ENCODE results near the gene XXYLT1.
"Not testable (repeated sequence)": the region's sequence is repeated elsewhere in the genome, so short reads cannot be mapped to it uniquely, and the experiment has no call there.

The XXYLT1 gene

GRCh38 chr3:195054311-195054710 lies 216.6 kb downstream of the XXYLT1 start:
- Histone ChIP-seq H3K4me1 (ENCODE audit: control insufficient read depth, insufficient read depth, low read length, poor library complexity, severe bottlenecking) (peaks cover 8% of the 10 kb centered on the region), H3K9me3 (ENCODE audit: control insufficient read depth, low read length) (no peaks in the 10 kb centered on the region), H3K36me3 (ENCODE audit: control insufficient read depth, insufficient read depth, low read length) (no peaks in the 10 kb centered on the region), H3K4me3 (ENCODE audit: extremely low read depth, insufficient read depth, low read length, poor library complexity, severe bottlenecking) (no peak overlapping the region), H3K27ac (ENCODE audit: low read depth, low read length, severe bottlenecking) (no peak overlapping the region)
- 85 to 93% methylated on average over 4 to 6 of the region's 6 CpGs for WGBS, 2 experiments (ENCODE audit: insufficient coverage in 2 of 2)

GRCh38 chr3:195052939-195053338 lies 218.0 kb downstream of the XXYLT1 start:
- 32 to 40% methylated on average over 3 of the region's 6 CpGs for WGBS, 2 experiments (ENCODE audit: insufficient coverage in 2 of 2)
- Histone ChIP-seq H3K4me1 (ENCODE audit: control insufficient read depth, insufficient read depth, low read length, poor library complexity, severe bottlenecking) (peaks cover 8% of the 10 kb centered on the region), H3K36me3 (ENCODE audit: control insufficient read depth, insufficient read depth, low read length) (no peaks in the 10 kb centered on the region), H3K4me3 (ENCODE audit: extremely low read depth, insufficient read depth, low read length, poor library complexity, severe bottlenecking) (no peak overlapping the region), H3K27ac (ENCODE audit: low read depth, low read length, severe bottlenecking) (no peak overlapping the region), H3K9me3 (ENCODE audit: control insufficient read depth, low read length) (no peaks in the 10 kb centered on the region)

- WGBS, 2 experiments (ENCODE audit: insufficient coverage in 2 of 2), result 85 to 89% methylated on average over 3 to 5 of the region's 5 CpGs
- not testable (repeated sequence) for H3K36me3 ChIP-seq (ENCODE audit: control insufficient read depth, insufficient read depth, low read length); H3K4me1 ChIP-seq (ENCODE audit: control insufficient read depth, insufficient read depth, low read length, poor library complexity, severe bottlenecking); H3K27ac ChIP-seq (ENCODE audit: low read depth, low read length, severe bottlenecking); H3K4me3 ChIP-seq (ENCODE audit: extremely low read depth, insufficient read depth, low read length, poor library complexity, severe bottlenecking); H3K9me3 ChIP-seq (ENCODE audit: control insufficient read depth, low read length)
These were observed 220.7 kb downstream of the XXYLT1 start for GRCh38 chr3:195050296-195050695.

GRCh38 chr3:195048059-195048905 lies 222.7 kb downstream of the XXYLT1 start:
- Histone ChIP-seq H3K27ac (ENCODE audit: low read depth, low read length, severe bottlenecking) (no peak overlapping the region), H3K36me3 (ENCODE audit: control insufficient read depth, insufficient read depth, low read length) (no peaks in the 10 kb centered on the region), H3K4me3 (ENCODE audit: extremely low read depth, insufficient read depth, low read length, poor library complexity, severe bottlenecking) (no peak overlapping the region), H3K4me1 (ENCODE audit: control insufficient read depth, insufficient read depth, low read length, poor library complexity, severe bottlenecking) (peaks cover 6% of the 10 kb centered on the region), H3K9me3 (ENCODE audit: control insufficient read depth, low read length) (no peaks in the 10 kb centered on the region)
- 82 to 88% methylated on average over 14 of the region's 16 CpGs for whole genome bisulfite sequencing, 2 experiments (ENCODE audit: insufficient coverage in 2 of 2)

- Histone ChIP-seq H3K36me3 (ENCODE audit: control insufficient read depth, insufficient read depth, low read length) (no peaks in the 10 kb centered on the region), H3K9me3 (ENCODE audit: control insufficient read depth, low read length) (no peaks in the 10 kb centered on the region), H3K27ac (ENCODE audit: low read depth, low read length, severe bottlenecking) (no peak overlapping the region), H3K4me1 (ENCODE audit: control insufficient read depth, insufficient read depth, low read length, poor library complexity, severe bottlenecking) (peaks cover 10% of the 10 kb centered on the region), H3K4me3 (ENCODE audit: extremely low read depth, insufficient read depth, low read length, poor library complexity, severe bottlenecking) (no peak overlapping the region)
- 100% methylated on average over 3 of the region's 3 CpGs; no CpG with 5 or more reads in 1 of the 2 experiments for WGBS, 2 experiments (ENCODE audit: insufficient coverage in 2 of 2)
These were observed 223.4 kb downstream of the XXYLT1 start for GRCh38 chr3:195047536-195047935.

GRCh38 chr3:195046441-195046840 lies 224.5 kb downstream of the XXYLT1 start:
- WGBS, 2 experiments (ENCODE audit: insufficient coverage in 2 of 2), result 88 to 100% methylated on average over 4 to 5 of the region's 6 CpGs
- no peaks in the 10 kb centered on the region for H3K36me3 ChIP-seq (ENCODE audit: control insufficient read depth, insufficient read depth, low read length)
- H3K27ac ChIP-seq (ENCODE audit: low read depth, low read length, severe bottlenecking), result no peak overlapping the region
- H3K4me3 ChIP-seq (ENCODE audit: extremely low read depth, insufficient read depth, low read length, poor library complexity, severe bottlenecking), result no peak overlapping the region
- H3K4me1 ChIP-seq (ENCODE audit: control insufficient read depth, insufficient read depth, low read length, poor library complexity, severe bottlenecking), result peaks cover 19% of the 10 kb centered on the region
- no peaks in the 10 kb centered on the region for H3K9me3 ChIP-seq (ENCODE audit: control insufficient read depth, low read length)

GRCh38 chr3:195045481-195046210 lies 225.3 kb downstream of the XXYLT1 start:
- 87 to 90% methylated on average over 15 of the region's 17 CpGs for WGBS, 2 experiments (ENCODE audit: insufficient coverage in 2 of 2)
- Histone ChIP-seq H3K36me3 (ENCODE audit: control insufficient read depth, insufficient read depth, low read length) (no peaks in the 10 kb centered on the region), H3K9me3 (ENCODE audit: control insufficient read depth, low read length) (no peaks in the 10 kb centered on the region), H3K4me1 (ENCODE audit: control insufficient read depth, insufficient read depth, low read length, poor library complexity, severe bottlenecking) (peaks cover 27% of the 10 kb centered on the region), H3K27ac (ENCODE audit: low read depth, low read length, severe bottlenecking) (no peak overlapping the region), H3K4me3 (ENCODE audit: extremely low read depth, insufficient read depth, low read length, poor library complexity, severe bottlenecking) (no peak overlapping the region)

DNA sequence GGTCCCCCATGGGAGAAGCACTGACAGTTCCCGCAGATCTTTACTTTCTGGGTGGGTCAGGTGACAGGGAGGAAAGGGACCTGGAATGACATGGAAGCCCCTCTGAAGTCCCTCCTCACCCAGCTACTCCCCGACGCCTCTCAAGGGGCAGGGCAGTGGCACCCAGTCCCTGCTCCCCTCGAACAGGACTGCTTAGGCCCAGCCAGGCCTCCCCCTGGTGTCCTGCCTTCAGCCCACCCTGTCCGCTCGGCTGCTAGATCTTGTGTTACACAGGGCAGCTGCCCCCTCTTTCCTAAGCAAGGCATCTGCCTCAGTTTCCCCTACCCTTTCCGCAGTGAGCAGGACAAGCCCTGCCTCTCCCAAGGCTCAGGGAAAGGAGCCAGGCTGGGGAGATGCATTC lies 226.5 kb downstream of the XXYLT1 start:
- 80 to 97% methylated on average over 6 to 7 of the region's 7 CpGs for WGBS, 2 experiments (ENCODE audit: insufficient coverage in 2 of 2)
- H3K27ac ChIP-seq (ENCODE audit: low read depth, low read length, severe bottlenecking), result no peak overlapping the region
- no peaks in the 10 kb centered on the region for H3K9me3 ChIP-seq (ENCODE audit: control insufficient read depth, low read length)
- no peak overlapping the region for H3K4me3 ChIP-seq (ENCODE audit: extremely low read depth, insufficient read depth, low read length, poor library complexity, severe bottlenecking)
- no peaks in the 10 kb centered on the region for H3K36me3 ChIP-seq (ENCODE audit: control insufficient read depth, insufficient read depth, low read length)
- H3K4me1 ChIP-seq (ENCODE audit: control insufficient read depth, insufficient read depth, low read length, poor library complexity, severe bottlenecking), result peaks cover 27% of the 10 kb centered on the region

GRCh38 chr3:195043607-195044339 lies 227.2 kb downstream of the XXYLT1 start:
- Histone ChIP-seq H3K4me1 (ENCODE audit: control insufficient read depth, insufficient read depth, low read length, poor library complexity, severe bottlenecking) (peaks cover 27% of the 10 kb centered on the region), H3K4me3 (ENCODE audit: extremely low read depth, insufficient read depth, low read length, poor library complexity, severe bottlenecking) (no peak overlapping the region), H3K9me3 (ENCODE audit: control insufficient read depth, low read length) (no peaks in the 10 kb centered on the region), H3K36me3 (ENCODE audit: control insufficient read depth, insufficient read depth, low read length) (no peaks in the 10 kb centered on the region), H3K27ac (ENCODE audit: low read depth, low read length, severe bottlenecking) (no peak overlapping the region)
- 88 to 89% methylated on average over 9 to 11 of the region's 12 CpGs for WGBS, 2 experiments (ENCODE audit: insufficient coverage in 2 of 2)

GRCh38 chr3:195042743-195043606 lies 228.0 kb downstream of the XXYLT1 start:
- no peaks in the 10 kb centered on the region for H3K9me3 ChIP-seq (ENCODE audit: control insufficient read depth, low read length)
- 77 to 82% methylated on average over 15 of the region's 19 CpGs for WGBS, 2 experiments (ENCODE audit: insufficient coverage in 2 of 2)
- H3K27ac ChIP-seq (ENCODE audit: low read depth, low read length, severe bottlenecking), result no peak overlapping the region
- H3K4me1 ChIP-seq (ENCODE audit: control insufficient read depth, insufficient read depth, low read length, poor library complexity, severe bottlenecking), result peaks cover 27% of the 10 kb centered on the region
- no peak overlapping the region for H3K4me3 ChIP-seq (ENCODE audit: extremely low read depth, insufficient read depth, low read length, poor library complexity, severe bottlenecking)
- no peaks in the 10 kb centered on the region for H3K36me3 ChIP-seq (ENCODE audit: control insufficient read depth, insufficient read depth, low read length)

Data from mesodermal cell (in vitro differentiated cells).